Liver (tissue), 9 donors: Measurements from ENCODE around the gene DSCAML1. TPM values are rescaled to one million over a fixed set of nuclear protein-coding genes. Genes with fewer than 3 reads are reported as not detected.

Experiments
- DNase-seq: peaks from one replicate; pipeline ENCODE4 v3.0.0-alpha.2; 2017; ENCODE audit warnings: low spot score
- H3K27ac ChIP-seq, 2 donors: one replicate each; pipeline ENCODE4 v1.7.0; 2013; ENCODE audit warnings: inconsistent platforms in 2 of 2, low read length in 2 of 2, control low read depth in 1 of 2, low read depth in 1 of 2, mild to moderate bottlenecking in 1 of 2
- H3K27me3 ChIP-seq, 4 donors: one replicate each; pipeline versions ENCODE4 v1.6.1 to v1.7.0; 2013; ENCODE audit warnings: low read length in 3 of 4, inconsistent platforms in 1 of 4, mild to moderate bottlenecking in 1 of 4, moderate library complexity in 1 of 4; ENCODE audit not compliant: control insufficient read depth in 4 of 4, insufficient read depth in 4 of 4
- H3K36me3 ChIP-seq, 4 donors: one replicate each; pipeline versions ENCODE4 v1.6.1 to v1.7.0; 2013; ENCODE audit warnings: low read length in 3 of 4, mild to moderate bottlenecking in 3 of 4, low read depth in 1 of 4, moderate library complexity in 1 of 4; ENCODE audit not compliant: control insufficient read depth in 4 of 4, insufficient read depth in 3 of 4
- H3K4me1 ChIP-seq, 4 donors: one replicate each; pipeline versions ENCODE4 v1.6.1 to v1.7.0; 2013; ENCODE audit warnings: low read length in 3 of 4, mild to moderate bottlenecking in 3 of 4, moderate library complexity in 1 of 4; ENCODE audit not compliant: control insufficient read depth in 4 of 4, insufficient read depth in 4 of 4
- H3K4me3 ChIP-seq, 3 donors: one replicate each; pipeline versions ENCODE4 v1.6.1 to v1.7.0; 2013; ENCODE audit warnings: low read length in 3 of 3, control low read depth in 1 of 3, low read depth in 1 of 3, mild to moderate bottlenecking in 1 of 3
- H3K9ac ChIP-seq, 2 donors: one replicate each; pipeline ENCODE4 v1.7.0; 2013; ENCODE audit warnings: low read length in 2 of 2, mild to moderate bottlenecking in 2 of 2, moderate library complexity in 2 of 2, control low read depth in 1 of 2, low read depth in 1 of 2
- H3K9me3 ChIP-seq, 4 donors: one replicate each; pipeline versions ENCODE4 v1.6.1 to v1.7.0; 2013; ENCODE audit warnings: low read length in 3 of 4; ENCODE audit not compliant: control insufficient read depth in 4 of 4
- EGR1 ChIP-seq, 2 donors: IDR thresholded peaks; 2 replicates each; pipeline ENCODE4 v1.6.1; 2016 to 2018; ENCODE audit warnings: antibody characterized with exemption in 2 of 2, low read depth in 2 of 2
- FOXA1 ChIP-seq: IDR thresholded peaks from 2 replicates; pipeline ENCODE4 v1.6.1; 2016; ENCODE audit warnings: antibody characterized with exemption
- FOXA2 ChIP-seq: IDR thresholded peaks from 2 replicates; pipeline ENCODE4 v1.6.1; 2016; ENCODE audit warnings: antibody characterized with exemption
- GABPA ChIP-seq, 2 donors: IDR thresholded peaks in 1 of 2; conservative IDR thresholded peaks in 1 of 2; 2 replicates each; pipeline ENCODE4 v1.6.1; 2016; ENCODE audit warnings: antibody characterized with exemption in 2 of 2, mild to moderate bottlenecking in 1 of 2, moderate library complexity in 1 of 2
- HNF4A ChIP-seq, 2 donors: conservative IDR thresholded peaks; 2 replicates each; pipeline ENCODE4 v1.6.1; 2016; ENCODE audit warnings: antibody characterized with exemption in 2 of 2, mild to moderate bottlenecking in 2 of 2
- HNF4G ChIP-seq: IDR thresholded peaks from 2 replicates; pipeline ENCODE4 v1.6.1; 2016; ENCODE audit warnings: antibody characterized with exemption
- JUND ChIP-seq, 2 donors: IDR thresholded peaks; 2 replicates each; pipeline ENCODE4 v1.6.1; 2016; ENCODE audit warnings: antibody characterized with exemption in 2 of 2
- NR2F2 ChIP-seq: IDR thresholded peaks from 2 replicates; pipeline ENCODE4 v1.6.1; 2016; ENCODE audit warnings: antibody characterized with exemption
- RAD21 ChIP-seq, 2 donors: IDR thresholded peaks; 2 replicates each; pipeline ENCODE4 v1.6.1; 2016; ENCODE audit warnings: antibody characterized with exemption in 2 of 2, mild to moderate bottlenecking in 2 of 2
- RXRA ChIP-seq, 2 donors: IDR thresholded peaks; 2 replicates each; pipeline ENCODE4 v1.6.1; 2017 to 2018; ENCODE audit warnings: antibody characterized with exemption in 2 of 2, mild to moderate bottlenecking in 1 of 2
- SP1 ChIP-seq: IDR thresholded peaks from 2 replicates; pipeline ENCODE4 v1.6.1; 2018; ENCODE audit warnings: antibody characterized with exemption, mild to moderate bottlenecking
- TAF1 ChIP-seq: conservative IDR thresholded peaks from 2 replicates; pipeline ENCODE4 v1.6.1; 2016; ENCODE audit warnings: antibody characterized with exemption, mild to moderate bottlenecking
- YY1 ChIP-seq: IDR thresholded peaks from 2 replicates; pipeline ENCODE4 v1.6.1; 2016; ENCODE audit warnings: antibody characterized with exemption, mild to moderate bottlenecking
- WGBS: extraction: QIAGEN DNeasy Blood & Tissue Kit; methylation state at CpG from one replicate; pipeline ENCODE4 v1.1.7; 2013; 5-methylcytosine and 5-hydroxymethylcytosine counted together
- polyA plus RNA-seq, 2 donors: library from polyadenylated mRNA; stranded (reverse) in 1 of 2; unstranded in 1 of 2; fragments of 200-250 nt in 1 of 2; fragments of >200 nt in 1 of 2; fragmentation: Nextera tagmentation in 1 of 2; extraction: Ambion mirVana in 1 of 2; gene quantifications; one replicate each; pipeline versions ENCODE4 v1.2.1 to v1.2.3, GENCODE V29; 2013 to 2015
- total RNA-seq, 2 donors: library from RNA; depleted of rRNA; stranded (reverse); fragments of >200 nt; gene quantifications; one replicate each; pipeline ENCODE4 v1.2.3, GENCODE V29; 2014
- TF ChIP-seq, protein P1 (sequence below): IDR thresholded peaks from 2 replicates; pipeline ENCODE4 v1.6.1; 2016; ENCODE audit warnings: antibody characterized with exemption
- TF ChIP-seq, protein P2 (sequence below): IDR thresholded peaks from 2 replicates; pipeline ENCODE4 v1.6.1; 2016; ENCODE audit warnings: antibody characterized with exemption
- TF ChIP-seq, protein P3 (sequence below): IDR thresholded peaks from 2 replicates; pipeline ENCODE4 v1.6.1; 2016; ENCODE audit warnings: antibody characterized with exemption
- TF ChIP-seq, protein P4 (sequence below): fragments of 150-350 bp; IDR thresholded peaks from 2 replicates; pipeline ENCODE4 v1.5.1; 2017; ENCODE audit warnings: improper control_type of control experiment, low read depth, low read length; ENCODE audit not compliant: missing input control
- TF ChIP-seq, protein P5 (sequence below): IDR thresholded peaks from 2 replicates; pipeline ENCODE4 v1.6.1; 2016; ENCODE audit warnings: antibody characterized with exemption, mild to moderate bottlenecking
- donor health status: healthy.
- donor health status: healthy.
- donor health status: healthy.
- donor health status: healthy.
- donor health status: healthy.

The DSCAML1 gene
- total and polyA plus RNA-seq, 4 donors: 0.07 to 0.42 (median 0.20) TPM

GRCh38 chr11:117509543-117509942 lies 287.5 kb downstream of the DSCAML1 start:
- TF ChIP-seq HNF4A (conservative IDR thresholded peaks at IDR 0.05) (no peak), YY1 (no peak), GABPA (IDR thresholded peaks at IDR 0.05 in 1 of 2, conservative IDR thresholded peaks at IDR 0.05 in 1 of 2) (no peak), RAD21 (IDR thresholded peaks at IDR 0.05) (no peak), FOXA2 (no peak), SP1 (no peak), HNF4G (no peak), EGR1 (IDR thresholded peaks at IDR 0.05; ENCODE audit: low read depth in 2 of 2) (no peak), NR2F2 (no peak), TAF1 (no peak), JUND (IDR thresholded peaks at IDR 0.05) (no peak), FOXA1 (no peak), RXRA (IDR thresholded peaks at IDR 0.05) (no peak)
- TF ChIP-seq, protein P1, sequence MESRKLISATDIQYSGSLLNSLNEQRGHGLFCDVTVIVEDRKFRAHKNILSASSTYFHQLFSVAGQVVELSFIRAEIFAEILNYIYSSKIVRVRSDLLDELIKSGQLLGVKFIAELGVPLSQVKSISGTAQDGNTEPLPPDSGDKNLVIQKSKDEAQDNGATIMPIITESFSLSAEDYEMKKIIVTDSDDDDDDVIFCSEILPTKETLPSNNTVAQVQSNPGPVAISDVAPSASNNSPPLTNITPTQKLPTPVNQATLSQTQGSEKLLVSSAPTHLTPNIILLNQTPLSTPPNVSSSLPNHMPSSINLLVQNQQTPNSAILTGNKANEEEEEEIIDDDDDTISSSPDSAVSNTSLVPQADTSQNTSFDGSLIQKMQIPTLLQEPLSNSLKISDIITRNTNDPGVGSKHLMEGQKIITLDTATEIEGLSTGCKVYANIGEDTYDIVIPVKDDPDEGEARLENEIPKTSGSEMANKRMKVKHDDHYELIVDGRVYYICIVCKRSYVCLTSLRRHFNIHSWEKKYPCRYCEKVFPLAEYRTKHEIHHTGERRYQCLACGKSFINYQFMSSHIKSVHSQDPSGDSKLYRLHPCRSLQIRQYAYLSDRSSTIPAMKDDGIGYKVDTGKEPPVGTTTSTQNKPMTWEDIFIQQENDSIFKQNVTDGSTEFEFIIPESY: no peak
- TF ChIP-seq, protein P2, sequence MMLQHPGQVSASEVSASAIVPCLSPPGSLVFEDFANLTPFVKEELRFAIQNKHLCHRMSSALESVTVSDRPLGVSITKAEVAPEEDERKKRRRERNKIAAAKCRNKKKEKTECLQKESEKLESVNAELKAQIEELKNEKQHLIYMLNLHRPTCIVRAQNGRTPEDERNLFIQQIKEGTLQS: no peak
- TF ChIP-seq, protein P3, sequence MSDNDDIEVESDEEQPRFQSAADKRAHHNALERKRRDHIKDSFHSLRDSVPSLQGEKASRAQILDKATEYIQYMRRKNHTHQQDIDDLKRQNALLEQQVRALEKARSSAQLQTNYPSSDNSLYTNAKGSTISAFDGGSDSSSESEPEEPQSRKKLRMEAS: no peak
- TF ChIP-seq, protein P4, sequence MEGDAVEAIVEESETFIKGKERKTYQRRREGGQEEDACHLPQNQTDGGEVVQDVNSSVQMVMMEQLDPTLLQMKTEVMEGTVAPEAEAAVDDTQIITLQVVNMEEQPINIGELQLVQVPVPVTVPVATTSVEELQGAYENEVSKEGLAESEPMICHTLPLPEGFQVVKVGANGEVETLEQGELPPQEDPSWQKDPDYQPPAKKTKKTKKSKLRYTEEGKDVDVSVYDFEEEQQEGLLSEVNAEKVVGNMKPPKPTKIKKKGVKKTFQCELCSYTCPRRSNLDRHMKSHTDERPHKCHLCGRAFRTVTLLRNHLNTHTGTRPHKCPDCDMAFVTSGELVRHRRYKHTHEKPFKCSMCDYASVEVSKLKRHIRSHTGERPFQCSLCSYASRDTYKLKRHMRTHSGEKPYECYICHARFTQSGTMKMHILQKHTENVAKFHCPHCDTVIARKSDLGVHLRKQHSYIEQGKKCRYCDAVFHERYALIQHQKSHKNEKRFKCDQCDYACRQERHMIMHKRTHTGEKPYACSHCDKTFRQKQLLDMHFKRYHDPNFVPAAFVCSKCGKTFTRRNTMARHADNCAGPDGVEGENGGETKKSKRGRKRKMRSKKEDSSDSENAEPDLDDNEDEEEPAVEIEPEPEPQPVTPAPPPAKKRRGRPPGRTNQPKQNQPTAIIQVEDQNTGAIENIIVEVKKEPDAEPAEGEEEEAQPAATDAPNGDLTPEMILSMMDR: no peak
- TF ChIP-seq, protein P5, sequence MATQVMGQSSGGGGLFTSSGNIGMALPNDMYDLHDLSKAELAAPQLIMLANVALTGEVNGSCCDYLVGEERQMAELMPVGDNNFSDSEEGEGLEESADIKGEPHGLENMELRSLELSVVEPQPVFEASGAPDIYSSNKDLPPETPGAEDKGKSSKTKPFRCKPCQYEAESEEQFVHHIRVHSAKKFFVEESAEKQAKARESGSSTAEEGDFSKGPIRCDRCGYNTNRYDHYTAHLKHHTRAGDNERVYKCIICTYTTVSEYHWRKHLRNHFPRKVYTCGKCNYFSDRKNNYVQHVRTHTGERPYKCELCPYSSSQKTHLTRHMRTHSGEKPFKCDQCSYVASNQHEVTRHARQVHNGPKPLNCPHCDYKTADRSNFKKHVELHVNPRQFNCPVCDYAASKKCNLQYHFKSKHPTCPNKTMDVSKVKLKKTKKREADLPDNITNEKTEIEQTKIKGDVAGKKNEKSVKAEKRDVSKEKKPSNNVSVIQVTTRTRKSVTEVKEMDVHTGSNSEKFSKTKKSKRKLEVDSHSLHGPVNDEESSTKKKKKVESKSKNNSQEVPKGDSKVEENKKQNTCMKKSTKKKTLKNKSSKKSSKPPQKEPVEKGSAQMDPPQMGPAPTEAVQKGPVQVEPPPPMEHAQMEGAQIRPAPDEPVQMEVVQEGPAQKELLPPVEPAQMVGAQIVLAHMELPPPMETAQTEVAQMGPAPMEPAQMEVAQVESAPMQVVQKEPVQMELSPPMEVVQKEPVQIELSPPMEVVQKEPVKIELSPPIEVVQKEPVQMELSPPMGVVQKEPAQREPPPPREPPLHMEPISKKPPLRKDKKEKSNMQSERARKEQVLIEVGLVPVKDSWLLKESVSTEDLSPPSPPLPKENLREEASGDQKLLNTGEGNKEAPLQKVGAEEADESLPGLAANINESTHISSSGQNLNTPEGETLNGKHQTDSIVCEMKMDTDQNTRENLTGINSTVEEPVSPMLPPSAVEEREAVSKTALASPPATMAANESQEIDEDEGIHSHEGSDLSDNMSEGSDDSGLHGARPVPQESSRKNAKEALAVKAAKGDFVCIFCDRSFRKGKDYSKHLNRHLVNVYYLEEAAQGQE: no peak
- no peaks in the 10 kb centered on the region for H3K27me3 ChIP-seq
- no peak overlapping the region for H3K9ac ChIP-seq
- no peak overlapping the region for H3K4me3 ChIP-seq
- H3K27ac ChIP-seq: no peak overlapping the region
- no peaks in the 10 kb centered on the region for H3K4me1 ChIP-seq
- no peaks in the 10 kb centered on the region for H3K9me3 ChIP-seq
- no peak for DNase-seq
- no peaks in the 10 kb centered on the region for H3K36me3 ChIP-seq
- 89% methylated on average over 8 of the region's 8 CpGs for WGBS
